BLaER1 treated with 17β-estradiol and CSF1 and Interleukin-3, amounts not matched to agents 10 nM and 100 nM (cell line): ENCODE measurements around the gene ROR1.

Experiments used
- H3K27ac ChIP-seq, 11 experiments: shearing (Covaris generic); formaldehyde crosslinking; 2 replicates each; pipeline ENCODE4 v1.8.1; 2022
- H3K27me3 ChIP-seq, 11 experiments: shearing (Covaris generic); formaldehyde crosslinking; 2 replicates each; pipeline ENCODE4 v1.8.1; 2022
- H3K36me3 ChIP-seq, 11 experiments: shearing (Covaris generic); formaldehyde crosslinking; 2 replicates each; pipeline ENCODE4 v1.8.1; 2022
- H3K4me1 ChIP-seq, 10 experiments: shearing (Covaris generic); formaldehyde crosslinking; 2 replicates each; pipeline ENCODE4 v1.8.1; 2022
- H3K4me2 ChIP-seq, 11 experiments: shearing (Covaris generic); formaldehyde crosslinking; 2 replicates each; pipeline ENCODE4 v1.8.1; 2022
- H3K4me3 ChIP-seq, 10 experiments: shearing (Covaris generic); formaldehyde crosslinking; 2 replicates each; pipeline ENCODE4 v1.8.1; 2022
- H3K9ac ChIP-seq, 11 experiments: shearing (Covaris generic); formaldehyde crosslinking; 2 replicates each; pipeline ENCODE4 v1.8.1; 2022
- H3K9me3 ChIP-seq, 11 experiments: shearing (Covaris generic); formaldehyde crosslinking; replicated peaks in 1 of 11; 2 replicates each; pipeline ENCODE4 v1.8.1; 2022
- H4K20me1 ChIP-seq, 11 experiments: shearing (Covaris generic); formaldehyde crosslinking; 2 replicates each; pipeline ENCODE4 v1.8.1; 2022
- Cebpa-rat ChIP-seq, 11 experiments: shearing (Covaris generic); IDR thresholded peaks; 2 replicates each; pipeline ENCODE4 v1.8.1; 2022

The ROR1 gene

GRCh38 chr1:63871463-63871862, 97.6 kb downstream of the ROR1 start:
- no peak for TF ChIP-seq Cebpa-rat (IDR thresholded peaks at IDR 0.05)

DNA sequence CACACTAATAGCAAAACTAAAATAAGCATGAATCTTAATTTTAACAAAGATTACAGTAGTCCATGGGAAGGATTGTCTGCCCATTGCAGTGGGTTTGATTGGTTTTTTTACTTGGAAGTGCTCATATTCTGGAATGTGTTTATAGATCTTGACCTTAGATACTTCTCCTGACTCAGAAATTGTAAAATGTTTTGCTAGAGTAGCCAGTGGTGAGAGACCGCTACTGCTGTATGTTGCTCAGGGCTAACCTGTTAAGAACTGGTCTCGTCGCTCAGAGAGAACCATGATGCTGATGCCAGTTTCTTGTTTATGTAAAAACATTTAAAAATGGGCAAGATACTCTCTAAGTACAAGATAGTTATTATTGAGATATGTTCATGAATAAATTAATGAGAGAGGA, 99.9 kb downstream of the ROR1 start:
- peaks cover 0 to 20% (median 4%) of the 10 kb centered on the region in 10 experiments; a peak in 15 of 20 replicates for H3K4me1 ChIP-seq
- no peak overlapping the region for H3K27ac ChIP-seq
- H4K20me1 ChIP-seq, result no peaks in the 10 kb centered on the region; a peak in 1 of 22 replicates
- H3K27me3 ChIP-seq, result no peaks in the 10 kb centered on the region
- no peak overlapping the region for H3K4me3 ChIP-seq
- no peaks in the 10 kb centered on the region for H3K36me3 ChIP-seq
- no peak overlapping the region for H3K4me2 ChIP-seq
- TF ChIP-seq Cebpa-rat (IDR thresholded peaks at IDR 0.05), result no peak
- H3K9ac ChIP-seq, result no peak overlapping the region
- no peaks in the 10 kb centered on the region for H3K9me3 ChIP-seq

More at GRCh38 chr1:63871463-63871862, 97.6 kb downstream of the ROR1 start:
- Histone ChIP-seq H3K4me1 (peaks cover 0 to 14% (median 0%) of the 10 kb centered on the region in 10 experiments; a peak in 3 of 20 replicates), H3K9me3 (no peaks in the 10 kb centered on the region), H4K20me1 (no peaks in the 10 kb centered on the region; a peak in 1 of 22 replicates), H3K9ac (no peak overlapping the region), H3K27me3 (no peaks in the 10 kb centered on the region), H3K4me2 (no peak overlapping the region), H3K27ac (no peak overlapping the region), H3K36me3 (no peaks in the 10 kb centered on the region), H3K4me3 (no peak overlapping the region)

- no peak overlapping the region for H3K9ac ChIP-seq
- H3K4me2 ChIP-seq, result no peak overlapping the region
- H3K36me3 ChIP-seq, result no peaks in the 10 kb centered on the region
- H3K27me3 ChIP-seq, result no peaks in the 10 kb centered on the region
- no peaks in the 10 kb centered on the region for H3K9me3 ChIP-seq
- H3K4me1 ChIP-seq, result peaks cover 5 to 26% (median 10%) of the 10 kb centered on the region in 10 experiments; a peak in 17 of 20 replicates
- no peaks in the 10 kb centered on the region; a peak in 1 of 22 replicates for H4K20me1 ChIP-seq
- TF ChIP-seq Cebpa-rat (IDR thresholded peaks at IDR 0.05), result no peak
- H3K4me3 ChIP-seq, result no peak overlapping the region
- no peak overlapping the region for H3K27ac ChIP-seq
These were observed 100.6 kb downstream of the ROR1 start for GRCh38 chr1:63874278-63874880.

DNA sequence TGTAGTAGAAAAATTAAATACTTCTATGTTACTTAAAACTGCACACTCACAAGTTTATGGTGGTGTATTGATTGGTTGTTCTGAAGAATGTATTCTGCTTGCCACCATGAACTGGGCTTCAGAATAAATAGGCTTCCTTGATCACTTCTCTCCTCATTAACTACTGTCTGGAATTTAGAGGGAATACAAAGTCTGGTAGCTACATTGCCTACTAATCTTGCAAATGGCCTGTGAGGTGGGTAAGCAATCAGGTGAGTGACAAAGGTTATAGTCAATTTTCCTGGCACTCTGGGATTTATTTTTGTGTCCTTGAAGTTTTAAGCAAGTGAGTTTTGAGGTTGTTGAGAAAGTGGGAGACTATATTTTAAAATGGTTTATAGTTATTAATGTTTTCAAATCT, 101.8 kb downstream of the ROR1 start:
- H3K9me3 ChIP-seq, result no peaks in the 10 kb centered on the region
- no peak overlapping the region for H3K4me3 ChIP-seq
- H3K4me2 ChIP-seq, result no peak overlapping the region
- no peaks in the 10 kb centered on the region for H4K20me1 ChIP-seq
- no peak for TF ChIP-seq Cebpa-rat (IDR thresholded peaks at IDR 0.05)
- H3K4me1 ChIP-seq, result peaks cover 5 to 29% (median 10%) of the 10 kb centered on the region in 10 experiments; a peak in 17 of 20 replicates
- H3K27me3 ChIP-seq, result no peaks in the 10 kb centered on the region
- no peaks in the 10 kb centered on the region for H3K36me3 ChIP-seq
- H3K9ac ChIP-seq, result no peak overlapping the region
- H3K27ac ChIP-seq, result no peak overlapping the region

DNA sequence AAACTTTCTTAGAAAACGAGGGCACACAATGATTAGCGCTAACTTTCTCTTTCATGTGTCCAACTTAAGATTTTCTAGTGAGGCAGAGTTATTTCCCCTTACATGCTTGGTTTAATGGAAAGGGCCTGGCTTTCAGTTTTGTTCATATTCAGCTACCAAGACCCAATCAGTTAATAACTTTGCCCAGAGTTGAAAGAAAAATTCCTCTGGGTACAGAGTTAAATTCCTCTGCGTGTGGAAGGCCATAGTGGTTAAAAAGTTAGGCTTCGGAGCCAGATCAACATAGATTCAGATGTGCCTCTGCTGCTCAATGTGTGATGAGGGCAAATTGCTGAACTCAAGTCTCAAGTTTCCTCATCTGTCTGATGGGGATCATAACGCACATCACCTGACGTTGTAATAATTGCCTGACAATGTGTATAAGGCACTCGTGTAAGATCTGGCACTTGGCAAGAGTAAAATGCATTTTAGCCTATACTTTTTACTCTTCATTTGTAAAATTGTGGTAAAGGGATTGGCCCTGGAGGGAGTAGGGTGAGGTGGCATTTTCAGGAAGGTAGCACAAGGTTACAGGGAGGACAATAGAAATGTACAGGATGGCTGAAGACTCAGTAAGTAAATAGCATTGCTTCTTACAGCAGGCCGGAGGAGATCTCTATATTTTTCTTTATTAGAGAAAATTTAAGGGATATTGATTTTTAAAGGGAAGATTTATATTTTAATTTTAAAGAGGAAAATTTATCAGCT, 103.4 kb downstream of the ROR1 start:
- no peak overlapping the region for H3K27ac ChIP-seq
- no peaks in the 10 kb centered on the region for H3K36me3 ChIP-seq
- H3K4me3 ChIP-seq, result no peak overlapping the region

GRCh38 chr1:63877816-63878215, 104.0 kb downstream of the ROR1 start:
- peaks cover 5 to 18% (median 10%) of the 10 kb centered on the region in 10 experiments; a peak in 17 of 20 replicates for H3K4me1 ChIP-seq
- TF ChIP-seq Cebpa-rat (IDR thresholded peaks at IDR 0.05), result no peak
- H3K4me3 ChIP-seq, result no peak overlapping the region
- H3K9me3 ChIP-seq, result no peaks in the 10 kb centered on the region
- no peak overlapping the region for H3K9ac ChIP-seq
- H3K4me2 ChIP-seq, result no peak overlapping the region
- no peaks in the 10 kb centered on the region for H3K27me3 ChIP-seq
- H4K20me1 ChIP-seq, result no peaks in the 10 kb centered on the region
- H3K36me3 ChIP-seq, result no peaks in the 10 kb centered on the region
- no peak overlapping the region for H3K27ac ChIP-seq

More for the DNA sequence above, 103.4 kb downstream of the ROR1 start:
- Histone ChIP-seq H3K4me1 (peaks cover 5 to 24% (median 10%) of the 10 kb centered on the region in 10 experiments; a peak in 17 of 20 replicates), H3K9me3 (no peaks in the 10 kb centered on the region), H3K9ac (no peak overlapping the region), H3K4me2 (no peak overlapping the region), H3K27me3 (no peaks in the 10 kb centered on the region), H4K20me1 (no peaks in the 10 kb centered on the region)
- TF ChIP-seq Cebpa-rat (IDR thresholded peaks at IDR 0.05), result no peak

DNA sequence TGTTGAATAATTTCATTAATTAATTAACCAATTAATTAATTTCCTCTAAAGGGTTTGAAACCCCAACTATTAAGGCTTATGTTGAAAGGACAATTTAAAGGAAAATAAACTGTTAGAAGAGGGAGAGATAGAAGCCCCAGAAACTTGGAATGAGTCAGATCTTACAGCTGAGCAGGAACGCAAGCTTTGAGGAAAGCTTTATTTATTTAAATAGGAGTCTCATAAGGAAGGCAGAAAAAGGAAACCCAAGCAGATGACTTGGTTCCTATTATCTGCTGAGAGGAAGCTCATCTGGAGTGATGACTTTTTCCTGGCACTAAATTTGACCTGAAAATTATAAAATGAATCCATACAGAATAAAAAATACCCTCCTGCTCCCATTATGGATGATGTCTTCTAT, 105.1 kb downstream of the ROR1 start:
- no peak overlapping the region for H3K4me3 ChIP-seq
- no peaks in the 10 kb centered on the region for H4K20me1 ChIP-seq
- no peak for TF ChIP-seq Cebpa-rat (IDR thresholded peaks at IDR 0.05)
- H3K9ac ChIP-seq, result no peak overlapping the region
- peaks cover 5 to 15% (median 10%) of the 10 kb centered on the region in 10 experiments; a peak in 17 of 20 replicates for H3K4me1 ChIP-seq
- H3K9me3 ChIP-seq, result no peaks in the 10 kb centered on the region
- H3K27me3 ChIP-seq, result no peaks in the 10 kb centered on the region
- peak overlapping the region in 8 of 11 experiments; percentile 10 to 68 (median 19); a peak in 11 of 22 replicates for H3K4me2 ChIP-seq
- H3K36me3 ChIP-seq, result no peaks in the 10 kb centered on the region
- no peak overlapping the region for H3K27ac ChIP-seq

- Histone ChIP-seq H3K9me3 (no peaks in the 10 kb centered on the region), H3K36me3 (no peaks in the 10 kb centered on the region), H3K4me1 (peaks cover 5 to 15% (median 10%) of the 10 kb centered on the region in 10 experiments; a peak in 17 of 20 replicates), H3K27me3 (no peaks in the 10 kb centered on the region), H4K20me1 (no peaks in the 10 kb centered on the region), H3K9ac (no peak overlapping the region), H3K4me2 (no peak overlapping the region), H3K27ac (no peak overlapping the region), H3K4me3 (no peak overlapping the region)
- TF ChIP-seq Cebpa-rat (IDR thresholded peaks at IDR 0.05), result no peak
These were observed 107.2 kb downstream of the ROR1 start for GRCh38 chr1:63880958-63881576.

DNA sequence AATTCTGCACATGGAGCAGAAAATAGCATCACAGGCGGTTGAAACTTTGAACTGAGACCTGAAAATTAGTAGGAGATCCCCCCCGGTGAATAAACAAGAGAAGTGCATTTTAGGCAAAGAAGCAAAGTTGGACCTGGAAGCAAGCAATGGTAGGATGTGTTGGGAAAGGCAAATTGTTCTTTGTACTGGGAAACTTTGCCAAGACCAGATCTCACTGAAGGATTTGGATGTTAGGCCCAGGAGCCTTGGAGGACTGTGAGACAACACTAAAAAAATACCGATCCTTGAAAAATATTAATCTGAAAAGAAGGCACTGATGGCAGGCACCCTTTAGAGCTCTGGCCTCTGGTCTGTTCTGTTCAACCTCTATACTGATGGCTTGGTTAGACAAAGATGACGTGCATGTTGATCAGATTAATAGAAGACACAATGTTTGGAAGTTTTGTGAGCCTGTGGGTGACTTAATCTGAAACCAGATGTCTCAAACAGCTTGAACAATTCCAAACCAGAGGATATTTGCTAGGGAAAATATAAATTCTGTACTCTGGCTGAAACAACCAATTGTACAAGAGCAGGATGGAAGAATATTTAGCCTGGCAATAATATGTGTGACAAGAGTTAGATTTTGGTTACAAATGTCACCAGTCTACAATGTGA, 108.4 kb downstream of the ROR1 start:
- no peak for TF ChIP-seq Cebpa-rat (IDR thresholded peaks at IDR 0.05)

More for the DNA sequence above, 108.4 kb downstream of the ROR1 start:
- H3K4me1 ChIP-seq, result peaks cover 5 to 26% (median 10%) of the 10 kb centered on the region in 10 experiments; a peak in 17 of 20 replicates
- H3K36me3 ChIP-seq, result no peaks in the 10 kb centered on the region
- H3K27me3 ChIP-seq, result no peaks in the 10 kb centered on the region
- no peak overlapping the region for H3K27ac ChIP-seq
- no peak overlapping the region for H3K9ac ChIP-seq
- no peak overlapping the region for H3K4me2 ChIP-seq
- H3K9me3 ChIP-seq, result no peaks in the 10 kb centered on the region
- no peaks in the 10 kb centered on the region for H4K20me1 ChIP-seq
- no peak overlapping the region for H3K4me3 ChIP-seq
